Chondrocyte (in vitro differentiated cells): ENCODE measurements around the gene SRSF6. TPM values are rescaled to one million over a fixed set of nuclear protein-coding genes. Genes with fewer than 3 reads are reported as not detected.

Experiments
- DNase-seq: peaks from one replicate; pipeline ENCODE4 v3.0.0; 2021; ENCODE audit warnings: mixed read lengths, low spot score
- H3K27ac Mint-ChIP-seq: one replicate; pipeline ENCODE4 v1.8.0; 2021; ENCODE audit warnings: mild to moderate bottlenecking, moderate library complexity, mixed read lengths; ENCODE audit not compliant: unreplicated experiment
- H3K27me3 Mint-ChIP-seq: 2 replicates; pipeline ENCODE4 v1.8.0; 2021; ENCODE audit warnings: low read depth, mixed read lengths
- H3K36me3 Mint-ChIP-seq: 2 replicates; pipeline ENCODE4 v1.8.0; 2021; ENCODE audit warnings: low read depth, mixed read lengths
- H3K4me1 Mint-ChIP-seq: 2 replicates; pipeline ENCODE4 v1.8.0; 2021; ENCODE audit warnings: low read depth, mild to moderate bottlenecking, mixed read lengths
- H3K4me3 Mint-ChIP-seq: one replicate; pipeline ENCODE4 v1.8.0; 2021; ENCODE audit warnings: mild to moderate bottlenecking, moderate library complexity, mixed read lengths; ENCODE audit not compliant: unreplicated experiment
- H3K9me3 Mint-ChIP-seq: 2 replicates; pipeline ENCODE4 v1.8.0; 2021; ENCODE audit warnings: low read depth, mixed read lengths
- CTCF ChIP-seq: fragments of 200-600 bp; sonication (generic); IDR thresholded peaks from 2 replicates; pipeline ENCODE4 v1.5.0; 2021; ENCODE audit warnings: antibody characterized with exemption, mild to moderate bottlenecking, moderate library complexity
- long read RNA-seq: library from polyadenylated mRNA; stranded (forward); transcript quantifications from one replicate; pipeline ENCODE4 v2.0.0, GENCODE V29; 2021
- total RNA-seq: library from RNA; stranded (reverse); gene quantifications from 3 replicates; pipeline ENCODE4 v1.2.1, GENCODE V29; 2021

Gene SRSF6
- 136 to 143 TPM (median 139 TPM) in 3 replicates for total RNA-seq
- long read RNA-seq, full-length matches to known transcripts = 22 of 28 reads
- long read RNA-seq, partial matches to known transcripts = 1 of 28 reads
- long read RNA-seq, other reads (novel, unspliced or antisense) = 5 of 28 reads

- no peaks in the 10 kb centered on the region for H3K9me3 Mint-ChIP-seq
- peaks cover 27% of the 10 kb centered on the region for H3K36me3 Mint-ChIP-seq
- peak within 1 kb of the TSS; percentile 80 for H3K4me3 Mint-ChIP-seq
- H3K27me3 Mint-ChIP-seq = peaks cover 7% of the 10 kb centered on the region
- no peak for TF ChIP-seq CTCF
- peak; percentile 97 for DNase-seq
- peak within 1 kb of the TSS; percentile 95 for H3K27ac Mint-ChIP-seq
- peaks cover 44% of the 10 kb centered on the region for H3K4me1 Mint-ChIP-seq
These were observed at the start of gene SRSF6 for GRCh38 chr20:43457640-43458421. SRSF6 (plus strand) TSS chr20:43457896; CDS start chr20:43458034, 138 bp downstream.

- H3K27ac Mint-ChIP-seq = no peak overlapping the region
- TF ChIP-seq CTCF = peak; percentile 70
- H3K4me3 Mint-ChIP-seq = no peak overlapping the region
- no peak for DNase-seq
- H3K27me3 Mint-ChIP-seq = peaks cover 16% of the 10 kb centered on the region
- no peaks in the 10 kb centered on the region for H3K36me3 Mint-ChIP-seq
- H3K9me3 Mint-ChIP-seq = peaks cover 25% of the 10 kb centered on the region
- H3K4me1 Mint-ChIP-seq = no peaks in the 10 kb centered on the region
These were observed 48.7 kb upstream of the SRSF6 start for GRCh38 chr20:43408848-43409576.

- TF ChIP-seq CTCF = peak; percentile 5
- Mint-ChIP-seq H3K4me1 (no peaks in the 10 kb centered on the region), H3K36me3 (no peaks in the 10 kb centered on the region), H3K9me3 (peaks cover 25% of the 10 kb centered on the region), H3K27ac (no peak overlapping the region), H3K4me3 (no peak overlapping the region), H3K27me3 (peaks cover 16% of the 10 kb centered on the region)
- DNase-seq = no peak
These were observed 48.2 kb upstream of the SRSF6 start for GRCh38 chr20:43409577-43409913.

- H3K27ac Mint-ChIP-seq = no peak overlapping the region
- TF ChIP-seq CTCF = no peak
- no peak overlapping the region for H3K4me3 Mint-ChIP-seq
- no peak for DNase-seq
- H3K36me3 Mint-ChIP-seq = peaks cover 2% of the 10 kb centered on the region
- H3K9me3 Mint-ChIP-seq = peaks cover 27% of the 10 kb centered on the region
- no peaks in the 10 kb centered on the region for H3K4me1 Mint-ChIP-seq
- peaks cover 6% of the 10 kb centered on the region for H3K27me3 Mint-ChIP-seq
These were observed 41.9 kb upstream of the SRSF6 start for GRCh38 chr20:43415661-43416430.
